Iris pigment epithelial cell (primary cell): ENCODE results near the gene KIF26B.

Experiments used
- DNase-seq: peaks from one replicate; pipeline ENCODE4 v3.0.0-alpha.2; 2011; ENCODE audit warnings: low read depth

KIF26B gene

GRCh38 chr1:245599371-245600174 lies 444.8 kb downstream of the KIF26B start:
- DNase-seq, result peak; percentile 84

- no peak for DNase-seq
Measured at GRCh38 chr1:245600658-245601057, 445.9 kb downstream of the KIF26B start.

- no peak for DNase-seq
Measured at GRCh38 chr1:245603311-245603865, 448.6 kb downstream of the KIF26B start.

GRCh38 chr1:245604979-245605378 lies 450.2 kb downstream of the KIF26B start:
- peak; percentile 20 for DNase-seq

- peak; percentile 67 for DNase-seq
Measured at GRCh38 chr1:245605480-245606156, 450.8 kb downstream of the KIF26B start.

- no peak for DNase-seq
Measured at GRCh38 chr1:245606157-245606725, 451.5 kb downstream of the KIF26B start.

GRCh38 chr1:245608271-245608670 lies 453.5 kb downstream of the KIF26B start:
- DNase-seq, result no peak

- DNase-seq, result no peak
Measured at GRCh38 chr1:245609354-245610150, 454.8 kb downstream of the KIF26B start.

- no peak for DNase-seq
Measured at GRCh38 chr1:245611251-245611650, 456.5 kb downstream of the KIF26B start.

- no peak for DNase-seq
Measured at GRCh38 chr1:245614476-245614875, 459.7 kb downstream of the KIF26B start.

- no peak for DNase-seq
Measured at GRCh38 chr1:245615001-245615400, 460.2 kb downstream of the KIF26B start.

GRCh38 chr1:245621589-245621988 lies 466.8 kb downstream of the KIF26B start:
- DNase-seq, result no peak

- DNase-seq, result no peak
Measured at GRCh38 chr1:245622332-245623014, 467.7 kb downstream of the KIF26B start.

- DNase-seq, result no peak
Measured at GRCh38 chr1:245641384-245641783, 486.6 kb downstream of the KIF26B start.

- DNase-seq, result no peak
Measured at GRCh38 chr1:245645406-245645805, 490.6 kb downstream of the KIF26B start.

- no peak for DNase-seq
Measured at GRCh38 chr1:245645894-245646293, 491.1 kb downstream of the KIF26B start.

- no peak for DNase-seq
Measured at GRCh38 chr1:245648749-245649522, 494.2 kb downstream of the KIF26B start.

GRCh38 chr1:245649666-245650065 lies 494.9 kb downstream of the KIF26B start:
- no peak for DNase-seq

- DNase-seq, result no peak
Measured at GRCh38 chr1:245650441-245650960, 495.7 kb downstream of the KIF26B start.

GRCh38 chr1:245651093-245651492 lies 496.3 kb downstream of the KIF26B start:
- DNase-seq, result no peak
